GM18507 (cell line): ENCODE data around the gene FHOD3.

ENCODE experiments used
- DNase-seq: peaks from one replicate; pipeline ENCODE4 v3.0.0; 2011; ENCODE audit warnings: low read depth; ENCODE audit not compliant: insufficient read length; ENCODE audit errors: extremely low spot score
- FAIRE-seq: peaks from 2 replicates; lab custom pipeline; 2011; peaks lifted over from hg19 to GRCh38; lab: Jason Lieb, UNC

The FHOD3 gene

GRCh38 chr18:36295214-36295613 is 2.3 kb upstream of the FHOD3 start:
- FAIRE-seq = no peak
- no peak for DNase-seq

- no peak for DNase-seq
Measured at GRCh38 chr18:36295880-36296301, 1.6 kb upstream of the FHOD3 start.

GRCh38 chr18:36296650-36297416 is 680 bp upstream of the FHOD3 start:
- peak; percentile 29 for FAIRE-seq
- DNase-seq = no peak

More at GRCh38 chr18:36295880-36296301, 1.6 kb upstream of the FHOD3 start:
- FAIRE-seq = no peak

- DNase-seq (no peak), FAIRE-seq (no peak)
Measured at GRCh38 chr18:36298126-36298741, 721 bp downstream of the FHOD3 start.

- DNase-seq (no peak), FAIRE-seq (no peak)
Measured at GRCh38 chr18:36299015-36299414, 1.5 kb downstream of the FHOD3 start.

GRCh38 chr18:36300211-36300610 is 2.7 kb downstream of the FHOD3 start:
- DNase-seq (no peak), FAIRE-seq (no peak)

GRCh38 chr18:36301884-36302283 is 4.4 kb downstream of the FHOD3 start:
- FAIRE-seq (no peak), DNase-seq (no peak)

GRCh38 chr18:36302676-36303075 is 5.2 kb downstream of the FHOD3 start:
- no peak for FAIRE-seq
- DNase-seq = no peak

GRCh38 chr18:36303211-36303844 is 5.8 kb downstream of the FHOD3 start:
- FAIRE-seq (no peak), DNase-seq (no peak)

GRCh38 chr18:36304723-36305122 is 7.2 kb downstream of the FHOD3 start:
- FAIRE-seq (no peak), DNase-seq (no peak)

- FAIRE-seq (peak; percentile 54), DNase-seq (no peak)
Measured at GRCh38 chr18:36305375-36305774, 7.9 kb downstream of the FHOD3 start.

GRCh38 chr18:36307513-36307912 is 10.0 kb downstream of the FHOD3 start:
- FAIRE-seq (no peak), DNase-seq (no peak)

GRCh38 chr18:36308711-36309435 is 11.4 kb downstream of the FHOD3 start:
- no peak for DNase-seq
- no peak for FAIRE-seq

- no peak for FAIRE-seq
Measured at GRCh38 chr18:36309436-36310391, 12.2 kb downstream of the FHOD3 start.

GRCh38 chr18:36311026-36311570 is 13.6 kb downstream of the FHOD3 start:
- DNase-seq (no peak), FAIRE-seq (no peak)

More at GRCh38 chr18:36309436-36310391, 12.2 kb downstream of the FHOD3 start:
- no peak for DNase-seq

GRCh38 chr18:36312806-36313395 is 15.4 kb downstream of the FHOD3 start:
- FAIRE-seq (no peak), DNase-seq (no peak)

GRCh38 chr18:36314098-36314497 is 16.6 kb downstream of the FHOD3 start:
- FAIRE-seq (no peak), DNase-seq (no peak)

- DNase-seq = no peak
- FAIRE-seq = no peak
Measured at GRCh38 chr18:36314754-36315153, 17.2 kb downstream of the FHOD3 start.
